ENCODE measurements around the gene NLRC3.

The NLRC3 gene

GRCh38 chr16:3518292-3518985 is 58.8 kb downstream of the NLRC3 start:
- Histone ChIP-seq H3K4me1 (ENCODE audit: control extremely low read depth in 1 of 4, control insufficient read depth in 4 of 4, insufficient read depth in 4 of 4, low read length in 3 of 4) (no peaks in the 10 kb centered on the region), H3K36me3 (ENCODE audit: control insufficient read depth in 4 of 4, insufficient read depth in 4 of 4, low read length in 3 of 4) (peaks cover 24 to 76% (median 43%) of the 10 kb centered on the region in 4 experiments), H3K4me3 (ENCODE audit: control insufficient read depth in 1 of 7, extremely low read depth in 1 of 7, insufficient read depth in 4 of 7, low read depth in 2 of 7, low read length in 6 of 7) (no peak overlapping the region), H3K27ac (ENCODE audit: insufficient read depth in 1 of 2, low read depth in 1 of 2, low read length in 2 of 2, poor library complexity in 1 of 2, severe bottlenecking in 2 of 2) (no peak overlapping the region), H3K27me3 (replicated peaks in 2 of 5; ENCODE audit: control insufficient read depth in 4 of 5, insufficient read depth in 5 of 5, low read length in 4 of 5) (no peaks in the 10 kb centered on the region), H3K9me3 (ENCODE audit: control extremely low read depth in 1 of 5, control insufficient read depth in 4 of 5, insufficient read depth in 2 of 5, low read depth in 1 of 5, low read length in 4 of 5) (no peaks in the 10 kb centered on the region)
- CTCF ChIA-PET: interaction anchor here (0.9 to 1.1 kb wide), 2 partner anchors 13 kb away, joined by 3 read pairs; no protein-coding TSS in a partner anchor
- 100% methylated on average over 6 of the region's 6 CpGs for WGBS (ENCODE audit: insufficient coverage)
- no peak for DNase-seq
- POLR2A ChIA-PET: no interaction called here

GRCh38 chr16:3515897-3516296 is 61.3 kb downstream of the NLRC3 start:
- no peak for DNase-seq
- Histone ChIP-seq H3K4me1 (ENCODE audit: control extremely low read depth in 1 of 4, control insufficient read depth in 4 of 4, insufficient read depth in 4 of 4, low read length in 3 of 4) (no peaks in the 10 kb centered on the region), H3K4me3 (ENCODE audit: control insufficient read depth in 1 of 7, extremely low read depth in 1 of 7, insufficient read depth in 4 of 7, low read depth in 2 of 7, low read length in 6 of 7) (no peak overlapping the region), H3K27ac (ENCODE audit: insufficient read depth in 1 of 2, low read depth in 1 of 2, low read length in 2 of 2, poor library complexity in 1 of 2, severe bottlenecking in 2 of 2) (no peak overlapping the region), H3K9me3 (ENCODE audit: control extremely low read depth in 1 of 5, control insufficient read depth in 4 of 5, insufficient read depth in 2 of 5, low read depth in 1 of 5, low read length in 4 of 5) (no peaks in the 10 kb centered on the region), H3K27me3 (replicated peaks in 2 of 5; ENCODE audit: control insufficient read depth in 4 of 5, insufficient read depth in 5 of 5, low read length in 4 of 5) (no peaks in the 10 kb centered on the region), H3K36me3 (ENCODE audit: control insufficient read depth in 4 of 4, insufficient read depth in 4 of 4, low read length in 3 of 4) (peaks cover 23 to 83% (median 51%) of the 10 kb centered on the region in 4 experiments)
- CTCF ChIA-PET: no interaction called here
- 100% methylated on average over 3 of the region's 4 CpGs for WGBS (ENCODE audit: insufficient coverage)
- POLR2A ChIA-PET: no interaction called here

GRCh38 chr16:3514621-3515020 is 62.6 kb downstream of the NLRC3 start:
- H3K9me3 ChIP-seq (ENCODE audit: control extremely low read depth in 1 of 5, control insufficient read depth in 4 of 5, insufficient read depth in 2 of 5, low read depth in 1 of 5, low read length in 4 of 5): no peaks in the 10 kb centered on the region
- H3K4me1 ChIP-seq (ENCODE audit: control extremely low read depth in 1 of 4, control insufficient read depth in 4 of 4, insufficient read depth in 4 of 4, low read length in 3 of 4): peaks cover 0 to 1% (median 1%) of the 10 kb centered on the region in 4 experiments
- H3K27ac ChIP-seq (ENCODE audit: insufficient read depth in 1 of 2, low read depth in 1 of 2, low read length in 2 of 2, poor library complexity in 1 of 2, severe bottlenecking in 2 of 2): no peak overlapping the region
- DNase-seq: no peak
- 96% methylated on average over 4 of the region's 4 CpGs for WGBS (ENCODE audit: insufficient coverage)
- ChIA-PET CTCF (interaction anchor here (0.9 kb wide), 1 partner anchor 10 kb away, joined by 3 read pairs; no protein-coding TSS in a partner anchor), POLR2A (no interaction called here)
- no peak overlapping the region for H3K4me3 ChIP-seq (ENCODE audit: control insufficient read depth in 1 of 7, extremely low read depth in 1 of 7, insufficient read depth in 4 of 7, low read depth in 2 of 7, low read length in 6 of 7)
- H3K36me3 ChIP-seq (ENCODE audit: control insufficient read depth in 4 of 4, insufficient read depth in 4 of 4, low read length in 3 of 4): peaks cover 22 to 77% (median 51%) of the 10 kb centered on the region in 4 experiments
- no peaks in the 10 kb centered on the region for H3K27me3 ChIP-seq (replicated peaks in 2 of 5; ENCODE audit: control insufficient read depth in 4 of 5, insufficient read depth in 5 of 5, low read length in 4 of 5)

GRCh38 chr16:3513892-3514583 is 63.2 kb downstream of the NLRC3 start:
- ChIA-PET CTCF (interaction anchor here (0.8 to 2.2 kb wide), 3 partner anchors 9 to 48 kb away, joined by 3 to 5 read pairs (median 3); no protein-coding TSS in a partner anchor), POLR2A (no interaction called here)
- DNase-seq: no peak
- H3K4me3 ChIP-seq (ENCODE audit: control insufficient read depth in 1 of 7, extremely low read depth in 1 of 7, insufficient read depth in 4 of 7, low read depth in 2 of 7, low read length in 6 of 7): no peak overlapping the region
- no peaks in the 10 kb centered on the region for H3K9me3 ChIP-seq (ENCODE audit: control extremely low read depth in 1 of 5, control insufficient read depth in 4 of 5, insufficient read depth in 2 of 5, low read depth in 1 of 5, low read length in 4 of 5)
- WGBS (ENCODE audit: insufficient coverage): 98% methylated on average over 6 of the region's 7 CpGs
- no peaks in the 10 kb centered on the region for H3K27me3 ChIP-seq (replicated peaks in 2 of 5; ENCODE audit: control insufficient read depth in 4 of 5, insufficient read depth in 5 of 5, low read length in 4 of 5)
- H3K4me1 ChIP-seq (ENCODE audit: control extremely low read depth in 1 of 4, control insufficient read depth in 4 of 4, insufficient read depth in 4 of 4, low read length in 3 of 4): peaks cover 0 to 5% (median 5%) of the 10 kb centered on the region in 4 experiments
- H3K36me3 ChIP-seq (ENCODE audit: control insufficient read depth in 4 of 4, insufficient read depth in 4 of 4, low read length in 3 of 4): peaks cover 20 to 74% (median 52%) of the 10 kb centered on the region in 4 experiments
- no peak overlapping the region for H3K27ac ChIP-seq (ENCODE audit: insufficient read depth in 1 of 2, low read depth in 1 of 2, low read length in 2 of 2, poor library complexity in 1 of 2, severe bottlenecking in 2 of 2)

GRCh38 chr16:3511286-3512180 is 65.7 kb downstream of the NLRC3 start:
- ChIA-PET POLR2A (no interaction called here), CTCF (interaction anchor here (2.2 kb wide), 1 partner anchor 15 kb away, joined by 5 read pairs; no protein-coding TSS in a partner anchor)
- H3K36me3 ChIP-seq (ENCODE audit: control insufficient read depth in 4 of 4, insufficient read depth in 4 of 4, low read length in 3 of 4): peaks cover 16 to 74% (median 49%) of the 10 kb centered on the region in 4 experiments
- peaks cover 0 to 5% (median 5%) of the 10 kb centered on the region in 4 experiments for H3K4me1 ChIP-seq (ENCODE audit: control extremely low read depth in 1 of 4, control insufficient read depth in 4 of 4, insufficient read depth in 4 of 4, low read length in 3 of 4)
- no peak for DNase-seq
- H3K27me3 ChIP-seq (replicated peaks in 2 of 5; ENCODE audit: control insufficient read depth in 4 of 5, insufficient read depth in 5 of 5, low read length in 4 of 5): no peaks in the 10 kb centered on the region
- no peaks in the 10 kb centered on the region for H3K9me3 ChIP-seq (ENCODE audit: control extremely low read depth in 1 of 5, control insufficient read depth in 4 of 5, insufficient read depth in 2 of 5, low read depth in 1 of 5, low read length in 4 of 5)
- WGBS (ENCODE audit: insufficient coverage): 96% methylated on average over 19 of the region's 23 CpGs
- no peak overlapping the region for H3K4me3 ChIP-seq (ENCODE audit: control insufficient read depth in 1 of 7, extremely low read depth in 1 of 7, insufficient read depth in 4 of 7, low read depth in 2 of 7, low read length in 6 of 7)
- no peak overlapping the region for H3K27ac ChIP-seq (ENCODE audit: insufficient read depth in 1 of 2, low read depth in 1 of 2, low read length in 2 of 2, poor library complexity in 1 of 2, severe bottlenecking in 2 of 2)

- H3K27ac ChIP-seq (ENCODE audit: insufficient read depth in 1 of 2, low read depth in 1 of 2, low read length in 2 of 2, poor library complexity in 1 of 2, severe bottlenecking in 2 of 2): no peak overlapping the region
- no peaks in the 10 kb centered on the region for H3K9me3 ChIP-seq (ENCODE audit: control extremely low read depth in 1 of 5, control insufficient read depth in 4 of 5, insufficient read depth in 2 of 5, low read depth in 1 of 5, low read length in 4 of 5)
- peaks cover 14 to 71% (median 44%) of the 10 kb centered on the region in 4 experiments for H3K36me3 ChIP-seq (ENCODE audit: control insufficient read depth in 4 of 4, insufficient read depth in 4 of 4, low read length in 3 of 4)
- H3K4me1 ChIP-seq (ENCODE audit: control extremely low read depth in 1 of 4, control insufficient read depth in 4 of 4, insufficient read depth in 4 of 4, low read length in 3 of 4): peaks cover 0 to 5% (median 5%) of the 10 kb centered on the region in 4 experiments
- ChIA-PET CTCF (no interaction called here), POLR2A (no interaction called here)
- no peaks in the 10 kb centered on the region for H3K27me3 ChIP-seq (replicated peaks in 2 of 5; ENCODE audit: control insufficient read depth in 4 of 5, insufficient read depth in 5 of 5, low read length in 4 of 5)
- 98% methylated on average over 9 of the region's 10 CpGs for WGBS (ENCODE audit: insufficient coverage)
- DNase-seq: no peak
- no peak overlapping the region for H3K4me3 ChIP-seq (ENCODE audit: control insufficient read depth in 1 of 7, extremely low read depth in 1 of 7, insufficient read depth in 4 of 7, low read depth in 2 of 7, low read length in 6 of 7)
Measured at GRCh38 chr16:3510416-3510815, 66.8 kb downstream of the NLRC3 start.

Data from common myeloid progenitor, CD34-positive (primary cell).